ENCODE data around the gene FAM83F.

The FAM83F gene

DNA sequence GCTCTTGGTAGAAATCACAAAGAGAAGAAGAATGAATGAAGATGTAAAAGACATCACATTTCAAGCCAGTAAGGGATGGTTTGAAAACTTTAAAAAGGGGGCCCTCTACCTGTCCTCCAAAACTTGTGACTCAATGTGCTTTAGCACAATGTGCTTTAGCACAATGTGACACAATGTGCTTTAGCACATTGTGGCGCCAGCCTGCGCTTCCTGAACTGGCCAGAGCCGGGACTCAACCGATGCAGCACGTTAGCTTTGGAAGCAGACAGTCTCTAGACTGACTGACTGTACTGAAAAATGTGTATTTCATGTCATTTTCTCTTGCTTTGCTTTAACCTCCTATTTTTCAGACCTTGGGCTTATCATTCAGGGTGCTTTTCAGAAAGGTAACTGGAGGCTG, 63.5 kb downstream of the FAM83F start:
- TF ChIP-seq, protein P1, sequence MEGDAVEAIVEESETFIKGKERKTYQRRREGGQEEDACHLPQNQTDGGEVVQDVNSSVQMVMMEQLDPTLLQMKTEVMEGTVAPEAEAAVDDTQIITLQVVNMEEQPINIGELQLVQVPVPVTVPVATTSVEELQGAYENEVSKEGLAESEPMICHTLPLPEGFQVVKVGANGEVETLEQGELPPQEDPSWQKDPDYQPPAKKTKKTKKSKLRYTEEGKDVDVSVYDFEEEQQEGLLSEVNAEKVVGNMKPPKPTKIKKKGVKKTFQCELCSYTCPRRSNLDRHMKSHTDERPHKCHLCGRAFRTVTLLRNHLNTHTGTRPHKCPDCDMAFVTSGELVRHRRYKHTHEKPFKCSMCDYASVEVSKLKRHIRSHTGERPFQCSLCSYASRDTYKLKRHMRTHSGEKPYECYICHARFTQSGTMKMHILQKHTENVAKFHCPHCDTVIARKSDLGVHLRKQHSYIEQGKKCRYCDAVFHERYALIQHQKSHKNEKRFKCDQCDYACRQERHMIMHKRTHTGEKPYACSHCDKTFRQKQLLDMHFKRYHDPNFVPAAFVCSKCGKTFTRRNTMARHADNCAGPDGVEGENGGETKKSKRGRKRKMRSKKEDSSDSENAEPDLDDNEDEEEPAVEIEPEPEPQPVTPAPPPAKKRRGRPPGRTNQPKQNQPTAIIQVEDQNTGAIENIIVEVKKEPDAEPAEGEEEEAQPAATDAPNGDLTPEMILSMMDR (IDR thresholded peaks at IDR 0.05) = no peak

DNA sequence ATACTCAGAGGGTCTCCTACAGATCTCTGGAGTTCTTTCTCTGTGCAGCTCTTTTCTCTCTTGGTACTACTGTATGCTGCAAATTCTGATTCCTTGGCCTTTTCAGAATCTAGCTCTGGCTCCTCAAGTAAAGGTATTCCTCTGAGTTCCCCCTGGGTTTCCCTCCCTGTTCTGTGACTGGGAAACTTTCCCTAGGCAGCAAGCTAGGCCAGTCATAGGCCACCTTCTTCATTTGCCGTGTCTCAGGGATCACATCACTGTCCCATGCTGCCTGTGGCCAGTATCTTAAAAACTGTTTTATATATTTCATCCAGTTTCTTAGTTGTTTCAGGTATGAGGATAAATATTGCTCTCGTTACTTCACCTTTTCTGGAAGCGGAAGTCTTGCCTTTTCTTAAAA, 71.2 kb downstream of the FAM83F start:
- TF ChIP-seq, protein P1 (IDR thresholded peaks at IDR 0.05) = no peak

DNA sequence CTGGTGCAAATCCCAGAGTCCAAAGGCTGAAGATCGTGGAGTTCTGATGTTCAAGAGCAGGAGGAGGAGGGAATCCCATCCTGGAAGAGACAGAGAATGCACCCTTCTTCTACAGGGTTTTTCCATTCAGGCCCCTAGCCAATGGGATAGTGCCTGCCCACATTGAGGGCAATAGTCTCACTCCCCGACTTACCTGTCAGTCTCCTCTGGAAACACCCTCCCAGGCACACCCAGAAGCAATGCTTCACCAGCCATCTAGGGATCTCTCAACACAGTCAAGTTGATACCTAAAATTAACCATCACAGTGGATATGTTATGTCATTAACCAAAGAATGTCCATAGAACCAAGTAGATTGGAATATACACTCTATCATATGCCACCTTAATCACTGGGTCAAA, 72.9 kb downstream of the FAM83F start:
- TF ChIP-seq, protein P1 (IDR thresholded peaks at IDR 0.05) = no peak

GRCh38 chr22:40070701-40071100, 75.9 kb downstream of the FAM83F start:
- TF ChIP-seq, protein P1 (IDR thresholded peaks at IDR 0.05) = no peak

GRCh38 chr22:40071720-40072119, 77.0 kb downstream of the FAM83F start:
- TF ChIP-seq, protein P1 (IDR thresholded peaks at IDR 0.05) = no peak

DNA sequence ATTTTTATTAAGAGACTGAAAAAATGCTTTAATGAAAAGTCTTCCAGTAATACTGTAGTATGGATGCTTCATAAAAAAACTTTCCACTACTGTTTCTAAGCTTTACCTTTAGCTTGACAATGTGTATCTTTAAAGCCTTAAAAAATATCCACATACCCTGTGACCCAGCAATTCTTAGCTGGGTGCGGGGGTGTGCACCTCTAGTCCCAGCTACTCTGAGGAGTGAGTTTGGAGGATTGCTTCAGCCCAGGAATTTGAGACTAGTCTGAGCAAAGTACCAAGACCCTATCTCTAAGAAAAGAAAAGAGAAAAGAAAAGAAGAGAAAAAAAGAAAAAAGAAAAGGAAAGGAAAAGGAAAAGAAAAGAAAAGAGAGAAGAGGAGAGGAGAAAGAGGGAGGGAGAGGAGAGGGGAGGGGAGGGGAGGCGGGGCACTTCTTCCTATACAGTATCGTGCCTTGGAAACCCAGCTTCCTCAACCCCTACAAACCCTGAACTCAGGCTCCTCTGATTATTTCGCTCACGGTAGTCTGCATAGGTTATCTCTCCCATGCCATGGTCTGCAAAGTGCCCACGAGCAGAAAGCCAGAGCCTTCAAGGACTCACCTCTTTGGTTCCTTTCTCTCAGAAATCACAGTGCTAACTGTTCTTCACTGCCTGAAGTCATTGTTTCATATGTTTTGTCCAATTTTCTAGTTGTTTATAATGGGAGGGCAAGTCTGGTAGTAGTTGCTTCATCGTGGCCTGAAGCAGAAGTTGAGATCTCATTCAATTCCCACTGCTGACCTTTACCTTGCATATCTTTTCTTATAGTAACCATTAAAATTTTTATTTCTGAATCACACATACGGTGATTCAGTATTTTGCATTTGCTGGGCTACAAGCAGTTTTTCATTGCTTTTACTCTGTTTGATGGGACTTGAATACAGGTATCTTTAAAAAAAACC, 82.2 kb downstream of the FAM83F start:
- TF ChIP-seq, protein P1 (IDR thresholded peaks at IDR 0.05) = no peak

DNA sequence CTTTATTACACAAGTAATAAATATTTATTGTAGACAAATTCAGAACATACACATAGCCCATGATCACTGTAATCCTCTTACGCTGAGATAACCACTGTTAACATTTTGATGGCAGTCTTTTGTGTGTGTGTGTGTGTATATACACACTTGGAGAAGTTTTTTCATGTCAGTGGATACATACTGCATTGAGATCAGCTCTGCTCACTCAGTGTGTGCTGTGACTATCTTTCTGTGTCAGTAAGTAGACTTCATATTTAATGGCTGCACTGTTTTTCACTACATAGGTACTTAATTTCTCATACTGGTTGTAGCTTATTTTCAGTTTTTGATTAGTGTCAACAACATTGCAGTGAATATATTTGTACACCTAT, 82.9 kb downstream of the FAM83F start:
- TF ChIP-seq, protein P1 (IDR thresholded peaks at IDR 0.05) = no peak

All from LNCAP (cell line).